Limb (tissue), 2 donors: ENCODE results near the gene SLC5A10.
"Not testable (repeated sequence)": the region's sequence is repeated elsewhere in the genome, so short reads cannot be mapped to it uniquely, and the experiment has no call there.

Experiments
- DNase-seq, 2 donors: peaks; one replicate each; pipeline ENCODE4 v3.0.0-alpha.2; 2016; ENCODE audit errors: extremely low spot score in 2 of 2

The SLC5A10 gene

DNA sequence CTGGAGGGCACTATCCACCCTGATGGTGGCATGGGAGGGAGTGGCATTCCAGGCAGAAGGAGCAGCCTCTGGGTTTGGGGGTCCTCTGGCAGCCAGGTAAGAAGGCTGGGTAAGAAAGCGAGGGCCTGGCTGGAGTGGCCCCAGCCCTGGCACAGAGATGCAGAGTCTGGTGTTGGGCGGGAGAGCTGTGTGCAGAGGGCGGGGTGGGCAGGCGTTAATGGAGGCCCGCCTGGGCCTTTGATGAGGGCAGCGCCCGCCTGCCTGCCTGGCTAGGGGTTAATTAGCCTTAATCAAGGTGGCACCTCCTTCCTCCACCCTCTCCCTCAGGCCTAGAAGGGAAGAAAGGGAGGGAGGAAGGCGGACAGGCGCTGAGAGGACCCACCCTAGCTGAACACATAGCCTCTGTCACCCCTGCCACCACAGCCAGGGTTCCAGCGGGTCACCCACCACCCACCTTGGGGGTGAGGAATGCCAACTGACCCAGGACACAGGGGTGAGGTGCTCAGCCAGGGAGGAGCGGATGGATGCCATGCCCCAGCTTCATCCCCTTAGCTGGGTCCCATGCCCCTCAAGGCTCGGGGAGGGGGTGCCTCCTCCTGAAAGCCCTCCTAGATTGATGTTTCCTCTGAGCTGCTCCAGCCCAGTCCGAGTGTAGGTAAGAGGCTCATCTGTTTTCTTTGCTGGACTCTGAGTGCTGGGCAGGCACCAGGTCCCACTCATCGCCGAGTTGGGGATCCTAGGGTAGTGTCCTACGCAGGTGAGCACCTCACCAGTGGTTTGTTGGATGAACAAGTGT lies 66.0 kb downstream of the SLC5A10 start:
- DNase-seq: no peak

- no peak for DNase-seq
Measured at GRCh38 chr17:19018600-19018950, 66.6 kb downstream of the SLC5A10 start.

DNA sequence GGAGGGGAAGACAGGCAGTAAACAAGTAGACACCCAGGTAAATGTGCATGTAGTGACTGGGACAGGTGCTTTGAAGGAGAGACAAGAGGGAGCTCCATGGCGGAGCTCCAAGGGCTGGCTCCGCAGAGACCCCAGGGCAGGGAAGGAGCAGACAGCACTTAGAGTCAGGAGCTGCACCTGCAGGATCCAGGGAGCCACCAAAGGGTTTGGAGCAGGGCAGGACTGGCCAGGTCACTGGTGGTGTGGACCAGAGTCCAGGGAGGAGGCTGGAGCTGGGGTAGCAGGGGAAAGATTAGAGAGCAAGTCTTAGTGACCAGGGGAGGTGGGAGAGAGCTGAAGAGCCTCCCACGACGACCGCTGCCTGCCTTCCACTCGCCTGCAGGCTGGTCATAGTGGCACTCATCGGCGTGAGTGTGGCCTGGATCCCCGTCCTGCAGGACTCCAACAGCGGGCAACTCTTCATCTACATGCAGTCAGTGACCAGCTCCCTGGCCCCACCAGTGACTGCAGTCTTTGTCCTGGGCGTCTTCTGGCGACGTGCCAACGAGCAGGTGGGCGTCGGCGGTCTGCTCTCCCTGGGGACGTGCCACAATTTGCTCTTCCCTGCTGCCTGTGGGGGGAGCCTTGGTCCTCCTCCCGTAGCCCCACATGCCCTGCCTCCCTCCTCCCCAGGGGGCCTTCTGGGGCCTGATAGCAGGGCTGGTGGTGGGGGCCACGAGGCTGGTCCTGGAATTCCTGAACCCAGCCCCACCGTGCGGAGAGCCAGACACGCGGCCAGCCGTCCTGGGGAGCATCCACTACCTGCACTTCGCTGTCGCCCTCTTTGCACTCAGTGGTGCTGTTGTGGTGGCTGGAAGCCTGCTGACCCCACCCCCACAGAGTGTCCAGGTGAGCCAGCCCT lies 67.3 kb downstream of the SLC5A10 start:
- peak in 1 of 2 donors; percentile 60 for DNase-seq

- no peak for DNase-seq
Measured at GRCh38 chr17:19020016-19020415, 68.1 kb downstream of the SLC5A10 start.

DNA sequence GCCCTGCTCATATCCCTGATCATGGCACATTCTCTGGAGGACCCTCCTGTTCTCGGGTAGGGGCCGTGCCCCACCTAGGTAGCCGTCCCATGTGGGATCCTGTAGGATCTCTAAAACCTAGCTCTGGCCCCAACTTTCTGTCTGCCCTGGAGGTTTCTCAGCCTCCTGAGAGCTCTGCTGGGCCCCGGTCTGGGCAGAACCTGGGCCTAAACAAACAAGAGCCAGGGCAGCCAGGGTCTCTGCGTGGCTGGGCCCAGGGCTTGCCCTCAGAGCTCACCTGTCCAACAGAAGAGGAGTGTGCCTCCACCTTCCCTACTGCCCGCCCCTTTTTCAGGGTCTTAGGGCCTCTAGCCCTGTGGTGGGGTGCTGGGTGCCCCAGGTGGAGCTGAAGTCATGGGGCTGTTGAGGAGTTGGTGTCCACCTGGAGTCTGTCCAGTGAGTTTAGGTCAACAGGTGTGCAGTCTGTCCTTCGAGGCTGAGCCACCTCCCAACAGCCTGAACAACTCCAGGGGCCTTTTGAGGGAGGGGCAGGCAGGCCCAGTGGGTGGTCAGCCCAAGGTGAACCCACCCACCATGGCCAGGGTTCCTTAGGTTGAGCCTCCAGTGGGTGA lies 69.2 kb downstream of the SLC5A10 start:
- DNase-seq: not testable (repeated sequence)

DNA sequence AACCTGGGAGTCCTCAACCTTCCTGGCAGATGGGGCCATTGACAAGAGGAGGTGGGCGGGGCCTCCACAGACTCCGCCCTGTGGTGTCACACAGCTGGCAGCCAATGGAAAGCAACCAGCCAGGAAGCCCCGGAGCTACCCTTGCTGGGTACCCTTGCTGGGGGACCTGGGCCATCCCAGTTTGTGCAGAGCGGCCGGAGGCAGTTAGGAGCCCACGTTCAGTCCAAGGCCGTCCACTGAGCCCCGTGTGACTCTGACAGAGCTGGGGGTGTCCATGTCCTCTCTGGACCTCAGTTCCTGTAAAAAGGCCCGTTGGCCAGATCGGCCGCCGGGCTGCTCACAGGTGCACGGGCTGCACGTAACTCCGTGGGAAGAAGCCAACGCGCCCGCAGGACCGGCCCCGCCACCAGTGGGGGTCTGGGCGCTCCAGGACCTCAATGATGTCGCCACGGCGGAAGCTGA lies 69.7 kb downstream of the SLC5A10 start:
- no peak for DNase-seq

DNA sequence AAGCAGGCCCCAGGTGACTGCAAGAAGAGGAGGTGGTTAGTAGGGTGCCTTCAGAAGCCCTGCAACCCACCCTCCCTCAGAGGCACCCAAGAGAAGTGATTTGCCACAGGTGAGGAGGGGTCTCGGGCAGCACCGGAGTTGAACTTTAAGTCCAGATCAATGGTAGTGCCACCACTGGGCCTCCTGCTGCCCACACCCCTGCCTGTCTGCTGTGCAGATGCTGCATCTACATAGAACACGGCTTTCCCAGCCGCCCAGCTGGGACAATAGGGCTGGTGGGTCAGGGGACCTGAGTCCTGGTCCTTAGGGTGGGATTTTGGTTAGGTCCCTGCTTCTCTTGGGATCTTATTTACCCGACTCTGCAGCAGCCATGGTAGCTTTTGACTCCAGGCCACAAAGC lies 70.2 kb downstream of the SLC5A10 start:
- DNase-seq: no peak

DNA sequence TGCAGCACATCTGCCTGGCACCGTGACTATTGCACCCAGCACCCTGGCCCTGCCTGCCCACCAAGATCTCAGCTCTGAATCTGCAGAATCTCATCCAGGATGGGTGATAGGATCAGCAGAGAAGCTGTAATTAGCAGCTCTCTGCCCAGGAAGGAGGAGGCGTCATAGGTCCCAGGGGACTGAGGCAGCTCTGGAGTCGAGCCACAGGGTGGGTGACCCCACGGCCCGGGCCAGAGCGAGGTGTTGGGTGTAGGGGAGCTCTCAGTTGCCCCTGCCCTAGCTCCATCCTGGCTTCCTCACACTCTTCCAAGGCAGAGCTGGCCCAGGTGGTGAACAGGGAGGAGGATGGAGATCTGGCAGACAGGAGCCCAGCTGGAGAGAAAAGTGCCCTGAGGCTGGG lies 70.8 kb downstream of the SLC5A10 start:
- DNase-seq: no peak

GRCh38 chr17:19023209-19023999 lies 71.4 kb downstream of the SLC5A10 start:
- DNase-seq: no peak

GRCh38 chr17:19024101-19025078 lies 72.4 kb downstream of the SLC5A10 start:
- DNase-seq: no peak

DNA sequence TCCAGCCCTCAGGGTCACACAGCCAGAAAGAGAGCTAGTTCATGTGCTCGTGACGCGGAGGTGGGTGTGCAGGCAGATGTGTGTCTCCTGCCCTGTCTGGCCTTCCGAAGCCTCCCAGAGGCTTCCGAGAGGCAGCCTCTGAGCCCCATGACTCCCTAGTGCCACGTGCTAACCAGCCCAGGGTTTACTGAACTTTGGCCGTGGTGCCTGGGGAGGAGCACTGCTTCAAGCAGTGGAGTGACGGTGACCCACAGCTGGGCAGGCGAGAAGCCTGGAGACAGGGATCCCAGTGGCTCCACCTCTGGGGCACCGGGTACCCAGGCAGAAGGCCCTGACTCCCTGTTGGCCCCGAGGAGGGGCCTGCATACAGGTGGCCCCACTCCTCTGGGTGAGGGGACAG lies 76.7 kb downstream of the SLC5A10 start:
- not testable (repeated sequence) for DNase-seq

DNA sequence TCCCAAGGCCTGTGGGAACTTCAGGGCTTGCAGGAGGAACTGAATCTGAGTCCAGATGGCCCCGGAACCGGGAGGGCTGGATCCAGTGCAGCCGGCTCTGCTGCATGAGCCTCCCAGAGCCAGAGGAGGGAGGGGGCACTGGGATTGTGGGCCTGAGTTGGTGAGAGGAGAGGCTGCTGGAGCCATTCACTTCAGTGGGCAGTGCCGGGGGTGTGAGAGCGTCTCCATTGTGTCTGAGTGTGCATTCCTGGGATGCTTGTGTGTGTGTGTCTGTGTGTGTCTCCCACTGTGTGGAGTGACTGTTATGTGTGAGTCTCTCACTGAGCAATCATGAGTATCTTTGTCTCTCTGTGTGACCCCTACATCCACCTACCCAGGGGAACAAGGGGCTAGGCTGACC lies 77.8 kb downstream of the SLC5A10 start:
- DNase-seq: not testable (repeated sequence)

DNA sequence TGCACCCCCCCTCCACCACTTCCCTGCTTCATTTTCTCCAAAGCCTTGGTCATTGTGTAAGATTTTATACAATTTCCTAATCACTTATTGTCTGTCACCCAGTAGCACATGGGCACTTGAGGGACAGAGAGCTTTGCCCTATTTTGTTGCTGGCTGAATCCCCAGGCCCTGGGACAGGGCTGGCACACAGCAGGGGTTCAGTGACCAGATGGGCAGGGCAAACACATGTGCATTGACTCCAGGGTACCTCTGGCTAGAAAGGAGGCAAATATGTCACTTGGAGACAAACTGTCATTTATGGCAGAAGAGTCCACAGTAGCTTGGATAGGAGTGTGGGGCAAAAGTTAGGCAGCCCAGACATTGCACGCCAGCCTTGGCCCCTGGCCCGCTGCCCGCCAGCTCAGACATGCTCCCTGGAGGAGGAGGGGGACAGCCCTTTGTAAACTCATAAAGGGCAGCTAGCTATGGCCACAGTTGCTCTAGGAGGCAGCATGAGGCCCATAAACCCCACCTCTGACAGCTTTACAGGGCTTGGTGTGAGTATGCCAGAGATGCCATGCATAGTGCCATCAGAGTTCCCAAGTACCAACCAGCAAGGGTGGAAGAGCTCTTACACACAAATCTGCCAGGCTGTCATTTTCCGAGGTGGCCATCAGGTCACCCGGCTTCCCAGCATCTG lies 78.9 kb downstream of the SLC5A10 start:
- not testable (repeated sequence) for DNase-seq

DNA sequence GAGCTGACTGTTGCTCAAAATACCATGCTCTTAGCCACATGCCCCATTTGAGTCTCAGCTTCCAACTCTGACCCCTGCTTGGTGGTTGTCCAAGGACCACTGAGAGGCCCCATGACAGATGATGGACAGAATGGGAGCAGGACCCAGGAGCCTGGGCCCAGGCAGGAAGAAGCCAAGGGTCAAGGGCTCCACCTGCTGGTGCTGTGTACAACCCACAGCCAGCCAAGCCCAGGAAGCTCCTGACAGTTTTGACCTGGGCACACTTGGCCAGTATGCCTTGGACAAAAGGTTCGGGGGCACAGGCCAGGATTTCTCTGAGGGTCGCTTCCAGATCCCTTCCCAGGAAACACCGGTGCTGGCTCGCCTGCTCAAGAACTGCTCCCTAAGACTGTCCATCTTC lies 79.8 kb downstream of the SLC5A10 start:
- DNase-seq: not testable (repeated sequence)

DNA sequence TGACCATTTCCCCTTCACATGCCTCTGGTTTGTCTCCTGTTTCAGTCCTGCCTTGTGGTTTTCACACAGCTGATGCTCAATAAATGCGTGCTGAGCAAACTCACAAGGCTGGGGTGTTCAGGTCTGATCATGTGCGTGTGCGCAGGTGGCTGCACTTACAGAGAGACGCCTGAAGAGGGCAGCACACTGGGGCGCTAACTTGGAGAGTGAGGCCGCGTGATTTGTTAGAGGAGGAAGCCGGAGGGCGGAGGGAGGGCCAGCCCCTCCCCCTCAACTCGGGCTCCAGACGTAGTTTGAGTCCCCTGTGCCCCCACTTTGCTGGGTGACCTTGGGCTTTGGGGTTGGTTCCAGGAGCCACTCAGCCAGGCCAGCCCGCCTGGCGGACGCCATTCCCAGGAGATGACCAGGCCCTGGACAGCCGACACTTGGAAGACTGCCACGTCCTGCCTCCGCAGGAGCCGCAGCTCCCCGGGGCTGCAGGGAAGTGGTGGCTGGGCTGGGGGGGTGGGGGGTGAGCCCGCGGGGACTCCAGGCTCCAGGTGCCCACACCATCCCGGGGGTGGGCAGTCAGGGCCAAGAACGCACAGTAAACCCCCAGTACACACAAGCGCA lies 80.5 kb downstream of the SLC5A10 start:
- DNase-seq: not testable (repeated sequence)

- not testable (repeated sequence) for DNase-seq
Measured at GRCh38 chr17:19036186-19036585, 84.2 kb downstream of the SLC5A10 start.

DNA sequence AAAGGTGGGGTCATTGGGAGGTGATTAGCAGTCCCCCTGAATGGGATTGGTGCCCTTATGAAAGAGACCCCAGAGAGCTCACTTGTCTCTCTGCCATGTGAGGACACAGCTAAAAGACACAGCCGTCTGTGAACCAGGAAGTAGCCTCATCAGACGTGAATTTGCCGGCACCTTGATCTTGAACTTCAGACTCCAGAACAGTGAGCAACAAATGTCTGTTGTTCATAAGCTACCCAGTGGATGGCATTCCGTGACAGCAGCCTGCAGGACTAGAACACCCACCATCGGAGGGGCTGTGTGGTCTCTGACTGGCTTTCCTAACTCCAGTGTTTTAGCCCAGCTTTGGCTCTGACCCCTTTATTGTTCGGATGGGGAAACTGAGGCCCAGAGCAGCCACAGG lies 85.6 kb downstream of the SLC5A10 start:
- not testable (repeated sequence) for DNase-seq

DNA sequence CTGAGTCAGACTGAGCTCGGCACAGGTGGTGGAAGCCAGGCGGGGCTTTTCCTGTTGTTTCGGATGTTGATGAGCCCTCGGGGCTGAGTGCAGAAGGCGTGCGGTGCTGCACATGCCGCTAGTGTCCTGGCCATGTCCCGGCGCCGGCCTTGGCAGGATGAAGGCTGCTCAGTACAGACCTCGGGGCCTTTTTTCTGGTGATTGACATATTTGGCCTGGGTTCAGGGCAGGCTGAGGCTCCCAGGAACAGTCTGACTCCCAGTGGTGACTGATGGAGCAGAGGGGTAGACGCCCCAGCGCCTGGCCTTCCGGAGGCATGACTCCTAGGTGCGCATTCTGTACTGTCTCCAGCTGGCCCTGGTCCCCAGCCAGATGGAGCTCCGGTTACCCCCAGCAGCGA lies 86.0 kb downstream of the SLC5A10 start:
- not testable (repeated sequence) for DNase-seq

- DNase-seq: not testable (repeated sequence)
Measured at GRCh38 chr17:19038730-19039129, 86.8 kb downstream of the SLC5A10 start.
